ENCODE results near the gene GPC1. TPM values are rescaled to one million over a fixed set of nuclear protein-coding genes. Genes with fewer than 3 reads are reported as not detected.

GPC1 gene
- total RNA-seq, 1 donor from 2014 or later, result 91.4 TPM

DNA sequence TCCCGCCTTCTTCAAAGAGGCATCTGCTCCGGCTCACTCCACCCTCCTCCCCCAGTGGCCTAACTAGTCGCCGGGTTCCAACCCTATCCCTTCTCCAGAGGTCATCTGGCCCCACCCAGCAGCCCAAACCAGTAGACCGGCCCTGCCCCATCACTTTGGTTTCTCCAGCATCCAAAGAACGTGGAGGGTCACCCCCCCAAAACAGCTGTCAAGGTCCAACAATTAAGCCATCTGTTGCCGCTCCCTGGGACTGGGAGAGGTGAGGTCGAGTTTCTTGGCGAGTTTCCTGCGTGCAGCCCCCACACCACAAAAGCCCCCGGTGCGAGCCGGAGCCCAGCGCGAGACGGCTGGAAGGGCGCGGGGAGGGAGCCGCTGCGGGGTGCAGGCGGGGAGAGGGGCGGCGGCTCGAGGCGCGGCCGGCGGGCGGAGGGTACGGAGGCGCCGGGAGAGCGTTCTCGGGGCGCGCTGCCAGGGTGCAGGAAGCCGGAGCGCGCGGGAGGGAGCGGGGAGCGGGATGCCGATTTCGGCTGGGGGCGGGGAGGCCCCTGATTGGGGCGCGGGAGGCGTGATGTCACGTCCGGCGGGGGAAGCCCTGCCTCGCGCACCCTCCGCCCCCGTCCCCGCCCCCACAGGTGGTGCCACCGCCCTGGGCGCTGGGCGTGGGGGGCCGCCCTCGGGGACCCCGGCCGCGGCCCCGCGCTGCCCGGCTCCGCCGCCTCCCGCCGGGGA is 571 bp upstream of the GPC1 start:
- H3K27ac Mint-ChIP-seq, result peak overlapping the region; percentile 90
- H3K4me3 Mint-ChIP-seq (ENCODE audit: low read depth), result peak overlapping the region; percentile 74
- H3K9me3 Mint-ChIP-seq (ENCODE audit: low read depth), result no peaks in the 10 kb centered on the region
- DNase-seq (ENCODE audit: low spot score, unreplicated experiment), result peak; percentile 85
- TF ChIP-seq, protein P1, sequence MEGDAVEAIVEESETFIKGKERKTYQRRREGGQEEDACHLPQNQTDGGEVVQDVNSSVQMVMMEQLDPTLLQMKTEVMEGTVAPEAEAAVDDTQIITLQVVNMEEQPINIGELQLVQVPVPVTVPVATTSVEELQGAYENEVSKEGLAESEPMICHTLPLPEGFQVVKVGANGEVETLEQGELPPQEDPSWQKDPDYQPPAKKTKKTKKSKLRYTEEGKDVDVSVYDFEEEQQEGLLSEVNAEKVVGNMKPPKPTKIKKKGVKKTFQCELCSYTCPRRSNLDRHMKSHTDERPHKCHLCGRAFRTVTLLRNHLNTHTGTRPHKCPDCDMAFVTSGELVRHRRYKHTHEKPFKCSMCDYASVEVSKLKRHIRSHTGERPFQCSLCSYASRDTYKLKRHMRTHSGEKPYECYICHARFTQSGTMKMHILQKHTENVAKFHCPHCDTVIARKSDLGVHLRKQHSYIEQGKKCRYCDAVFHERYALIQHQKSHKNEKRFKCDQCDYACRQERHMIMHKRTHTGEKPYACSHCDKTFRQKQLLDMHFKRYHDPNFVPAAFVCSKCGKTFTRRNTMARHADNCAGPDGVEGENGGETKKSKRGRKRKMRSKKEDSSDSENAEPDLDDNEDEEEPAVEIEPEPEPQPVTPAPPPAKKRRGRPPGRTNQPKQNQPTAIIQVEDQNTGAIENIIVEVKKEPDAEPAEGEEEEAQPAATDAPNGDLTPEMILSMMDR (IDR thresholded peaks at IDR 0.05; ENCODE audit: unreplicated experiment), result no peak
- no peaks in the 10 kb centered on the region for H3K36me3 Mint-ChIP-seq (ENCODE audit: insufficient read depth)
- no peaks in the 10 kb centered on the region for H3K4me1 Mint-ChIP-seq (ENCODE audit: low read depth)
- H3K27me3 Mint-ChIP-seq, result peaks cover 15% of the 10 kb centered on the region

GRCh38 chr2:240435948-240436682 is 652 bp downstream of the GPC1 start:
- TF ChIP-seq, protein P1 (IDR thresholded peaks at IDR 0.05; ENCODE audit: unreplicated experiment), result no peak
- peak overlapping the region; percentile 67 for H3K27ac Mint-ChIP-seq
- no peaks in the 10 kb centered on the region for H3K4me1 Mint-ChIP-seq (ENCODE audit: low read depth)
- H3K27me3 Mint-ChIP-seq, result peaks cover 15% of the 10 kb centered on the region
- H3K4me3 Mint-ChIP-seq (ENCODE audit: low read depth), result peak overlapping the region; percentile 66
- no peak for DNase-seq (ENCODE audit: low spot score, unreplicated experiment)
- H3K36me3 Mint-ChIP-seq (ENCODE audit: insufficient read depth), result no peaks in the 10 kb centered on the region
- H3K9me3 Mint-ChIP-seq (ENCODE audit: low read depth), result no peaks in the 10 kb centered on the region

DNA sequence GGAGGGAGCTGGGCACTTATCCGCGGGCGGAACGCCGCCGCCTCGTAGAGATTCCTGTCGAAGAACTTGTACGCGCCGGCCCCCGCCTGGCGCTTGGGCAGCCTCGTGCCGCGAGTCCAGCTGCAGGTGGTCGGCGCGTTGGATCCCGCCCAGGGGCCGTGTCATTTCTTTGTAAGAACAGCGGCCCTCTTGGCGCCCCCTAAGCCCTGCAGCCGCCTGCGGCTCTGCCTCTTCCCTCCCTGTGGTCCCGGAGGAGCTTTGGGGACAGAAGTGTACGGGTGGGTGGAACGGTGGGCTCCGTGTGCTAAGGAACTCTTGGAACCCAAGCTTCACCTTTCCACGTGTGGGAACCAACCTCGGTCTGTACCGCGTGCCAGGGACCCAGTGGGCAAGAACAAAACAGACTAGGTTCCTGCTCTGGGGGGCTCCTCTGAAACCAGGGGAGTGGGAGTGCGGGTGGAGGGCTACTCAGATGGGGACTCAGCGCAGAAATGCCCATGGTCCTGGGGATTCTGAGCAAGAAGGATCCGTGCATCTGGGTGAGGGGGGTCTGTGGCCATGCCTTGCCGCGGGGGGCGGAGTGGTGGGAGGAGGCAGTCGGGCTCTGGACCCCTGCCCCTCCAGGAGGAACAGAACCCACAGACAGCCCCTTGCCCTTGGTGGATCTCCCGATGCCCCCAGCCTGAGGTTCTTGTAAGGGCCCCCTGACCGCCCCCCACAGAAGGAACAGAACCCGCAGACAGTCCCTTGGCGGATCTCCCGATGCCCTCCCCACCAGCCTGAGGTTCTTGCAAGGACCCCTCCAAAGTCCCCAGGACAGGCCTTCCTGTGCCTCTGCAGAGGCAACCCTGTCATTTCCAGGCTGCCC is 1.5 kb downstream of the GPC1 start:
- no peak for DNase-seq (ENCODE audit: low spot score, unreplicated experiment)
- TF ChIP-seq, protein P1 (IDR thresholded peaks at IDR 0.05; ENCODE audit: unreplicated experiment), result no peak
- H3K4me3 Mint-ChIP-seq (ENCODE audit: low read depth), result peak overlapping the region; percentile 66
- H3K27ac Mint-ChIP-seq, result peak overlapping the region; percentile 67
- H3K9me3 Mint-ChIP-seq (ENCODE audit: low read depth), result no peaks in the 10 kb centered on the region
- H3K27me3 Mint-ChIP-seq, result peaks cover 13% of the 10 kb centered on the region
- H3K36me3 Mint-ChIP-seq (ENCODE audit: insufficient read depth), result no peaks in the 10 kb centered on the region
- H3K4me1 Mint-ChIP-seq (ENCODE audit: low read depth), result no peaks in the 10 kb centered on the region

DNA sequence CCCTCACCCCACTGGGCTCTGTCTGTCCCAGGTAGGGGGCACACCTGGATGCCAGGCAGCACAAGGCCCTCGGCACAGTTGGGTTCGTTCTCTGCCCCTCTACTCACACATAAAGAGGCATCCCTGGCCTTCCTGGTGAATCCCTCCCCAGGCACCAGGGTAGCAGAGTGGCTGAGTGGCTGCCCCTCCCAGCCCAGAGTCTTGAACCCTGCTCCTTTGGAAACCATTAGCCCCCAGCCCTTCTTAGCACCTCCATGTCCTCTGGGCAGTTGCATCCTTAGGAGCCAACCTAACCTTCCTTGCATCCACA is 2.0 kb downstream of the GPC1 start:
- TF ChIP-seq, protein P1 (IDR thresholded peaks at IDR 0.05; ENCODE audit: unreplicated experiment), result no peak
- peaks cover 8% of the 10 kb centered on the region for H3K27me3 Mint-ChIP-seq
- no peaks in the 10 kb centered on the region for H3K4me1 Mint-ChIP-seq (ENCODE audit: low read depth)
- peak overlapping the region; percentile 46 for H3K4me3 Mint-ChIP-seq (ENCODE audit: low read depth)
- H3K36me3 Mint-ChIP-seq (ENCODE audit: insufficient read depth), result no peaks in the 10 kb centered on the region
- no peaks in the 10 kb centered on the region for H3K9me3 Mint-ChIP-seq (ENCODE audit: low read depth)
- H3K27ac Mint-ChIP-seq, result peak overlapping the region; percentile 23
- DNase-seq (ENCODE audit: low spot score, unreplicated experiment), result no peak
